KMS-11 (cell line): Measurements from ENCODE around the gene PHTF1.

ENCODE experiments used
- H2AFZ ChIP-seq: fragments of 200-600 bp; sonication (generic); 2 replicates; pipeline ENCODE4 v1.6.1; 2016; ENCODE audit warnings: antibody characterized with exemption, mixed run types, low read depth
- H3K27ac ChIP-seq: fragments of 200-600 bp; sonication (generic); 2 replicates; pipeline ENCODE4 v1.6.1; 2016; ENCODE audit warnings: mild to moderate bottlenecking, mixed run types
- H3K27me3 ChIP-seq: fragments of 200-600 bp; sonication (generic); 2 replicates; pipeline ENCODE4 v1.6.1; 2017; ENCODE audit warnings: mild to moderate bottlenecking, low read depth, mixed run types, moderate library complexity; ENCODE audit not compliant: insufficient read depth
- H3K36me3 ChIP-seq: fragments of 200-600 bp; sonication (generic); 2 replicates; pipeline ENCODE4 v1.6.1; 2017; ENCODE audit warnings: mild to moderate bottlenecking, mixed run types; ENCODE audit not compliant: insufficient read depth
- H3K4me1 ChIP-seq: fragments of 200-600 bp; sonication (generic); 2 replicates; pipeline ENCODE4 v1.6.1; 2016; ENCODE audit warnings: mild to moderate bottlenecking, low read depth, mixed run types; ENCODE audit not compliant: poor library complexity, severe bottlenecking
- H3K4me2 ChIP-seq: fragments of 200-600 bp; sonication (generic); 2 replicates; pipeline ENCODE4 v1.7.0; 2016; ENCODE audit warnings: mild to moderate bottlenecking, mixed run types
- H3K4me3 ChIP-seq: fragments of 200-600 bp; sonication (generic); IDR thresholded peaks from 2 replicates; pipeline ENCODE4 v1.6.1; 2017; ENCODE audit warnings: low read depth, low read length, mixed read lengths; ENCODE audit not compliant: insufficient read depth
- H3K79me2 ChIP-seq: fragments of 200-600 bp; sonication (generic); 2 replicates; pipeline ENCODE4 v1.6.1; 2016; ENCODE audit warnings: low read depth, mixed run types; ENCODE audit not compliant: insufficient read depth
- H3K9ac ChIP-seq: fragments of 200-600 bp; sonication (generic); 2 replicates; pipeline ENCODE4 v1.6.1; 2016; ENCODE audit warnings: mild to moderate bottlenecking, mixed run types
- H4K20me1 ChIP-seq: fragments of 200-600 bp; sonication (generic); 2 replicates; pipeline ENCODE4 v1.6.1; 2016; ENCODE audit warnings: mild to moderate bottlenecking, mixed run types; ENCODE audit not compliant: insufficient read depth
- TF ChIP-seq, protein P1 (sequence below): fragments of 200-600 bp; sonication (generic); conservative IDR thresholded peaks from 2 replicates; pipeline ENCODE4 v1.6.1; 2017; ENCODE audit warnings: low read depth, mild to moderate bottlenecking, antibody characterized with exemption, low read length, moderate library complexity, mixed read lengths

PHTF1 gene

DNA sequence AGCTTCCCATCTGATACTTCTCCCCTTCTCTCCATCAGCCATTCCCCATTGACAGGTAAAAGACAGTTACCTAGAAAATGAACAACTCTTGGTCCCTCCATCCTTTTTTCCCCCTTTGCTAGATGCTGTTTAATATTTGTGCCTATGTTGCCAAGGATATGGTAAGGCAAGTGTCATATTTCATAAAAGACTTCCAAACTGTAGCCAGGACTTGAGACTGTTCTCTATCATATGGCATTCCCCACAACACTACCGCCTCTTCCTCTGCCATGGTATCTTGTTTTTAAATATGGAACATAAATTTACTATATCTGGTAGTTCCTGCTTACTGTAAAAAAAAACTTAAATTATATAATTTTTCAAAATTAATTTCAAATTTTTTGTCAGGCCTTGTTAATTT is 97.2 kb downstream of the PHTF1 start:
- Histone ChIP-seq H3K4me3 (no peak overlapping the region), H3K9ac (no peak overlapping the region), H3K27ac (no peak overlapping the region), H3K4me2 (no peak overlapping the region), H4K20me1 (no peaks in the 10 kb centered on the region), H3K4me1 (no peaks in the 10 kb centered on the region), H2AFZ (no peak overlapping the region), H3K27me3 (no peaks in the 10 kb centered on the region), H3K79me2 (no peaks in the 10 kb centered on the region), H3K36me3 (no peaks in the 10 kb centered on the region)
- TF ChIP-seq, protein P1, sequence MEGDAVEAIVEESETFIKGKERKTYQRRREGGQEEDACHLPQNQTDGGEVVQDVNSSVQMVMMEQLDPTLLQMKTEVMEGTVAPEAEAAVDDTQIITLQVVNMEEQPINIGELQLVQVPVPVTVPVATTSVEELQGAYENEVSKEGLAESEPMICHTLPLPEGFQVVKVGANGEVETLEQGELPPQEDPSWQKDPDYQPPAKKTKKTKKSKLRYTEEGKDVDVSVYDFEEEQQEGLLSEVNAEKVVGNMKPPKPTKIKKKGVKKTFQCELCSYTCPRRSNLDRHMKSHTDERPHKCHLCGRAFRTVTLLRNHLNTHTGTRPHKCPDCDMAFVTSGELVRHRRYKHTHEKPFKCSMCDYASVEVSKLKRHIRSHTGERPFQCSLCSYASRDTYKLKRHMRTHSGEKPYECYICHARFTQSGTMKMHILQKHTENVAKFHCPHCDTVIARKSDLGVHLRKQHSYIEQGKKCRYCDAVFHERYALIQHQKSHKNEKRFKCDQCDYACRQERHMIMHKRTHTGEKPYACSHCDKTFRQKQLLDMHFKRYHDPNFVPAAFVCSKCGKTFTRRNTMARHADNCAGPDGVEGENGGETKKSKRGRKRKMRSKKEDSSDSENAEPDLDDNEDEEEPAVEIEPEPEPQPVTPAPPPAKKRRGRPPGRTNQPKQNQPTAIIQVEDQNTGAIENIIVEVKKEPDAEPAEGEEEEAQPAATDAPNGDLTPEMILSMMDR: no peak

DNA sequence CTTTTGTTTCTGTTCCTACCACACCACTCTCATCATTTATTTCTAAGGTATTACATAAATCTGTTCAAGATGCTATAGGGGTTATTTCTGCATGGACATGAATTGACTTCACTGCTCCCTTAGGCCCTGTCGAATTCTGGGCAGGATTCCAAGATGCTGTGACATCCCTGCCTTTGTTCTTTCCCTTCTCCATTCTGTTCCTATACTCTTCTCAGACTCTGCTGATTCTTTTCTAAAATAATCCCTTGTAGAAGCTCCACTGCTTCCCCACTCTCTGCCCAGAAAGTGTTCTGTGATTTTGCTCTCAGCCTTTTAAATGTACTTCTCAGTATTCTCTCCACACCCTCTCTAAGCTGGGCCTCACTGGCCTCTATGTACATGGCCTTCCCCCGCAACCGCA is 99.2 kb downstream of the PHTF1 start:
- Histone ChIP-seq H3K9ac (no peak overlapping the region), H3K27me3 (no peaks in the 10 kb centered on the region), H3K4me3 (no peak overlapping the region), H3K4me1 (no peaks in the 10 kb centered on the region), H3K4me2 (no peak overlapping the region), H4K20me1 (no peaks in the 10 kb centered on the region), H3K79me2 (no peaks in the 10 kb centered on the region), H2AFZ (no peak overlapping the region), H3K27ac (no peak overlapping the region), H3K36me3 (no peaks in the 10 kb centered on the region)
- TF ChIP-seq, protein P1: no peak

DNA sequence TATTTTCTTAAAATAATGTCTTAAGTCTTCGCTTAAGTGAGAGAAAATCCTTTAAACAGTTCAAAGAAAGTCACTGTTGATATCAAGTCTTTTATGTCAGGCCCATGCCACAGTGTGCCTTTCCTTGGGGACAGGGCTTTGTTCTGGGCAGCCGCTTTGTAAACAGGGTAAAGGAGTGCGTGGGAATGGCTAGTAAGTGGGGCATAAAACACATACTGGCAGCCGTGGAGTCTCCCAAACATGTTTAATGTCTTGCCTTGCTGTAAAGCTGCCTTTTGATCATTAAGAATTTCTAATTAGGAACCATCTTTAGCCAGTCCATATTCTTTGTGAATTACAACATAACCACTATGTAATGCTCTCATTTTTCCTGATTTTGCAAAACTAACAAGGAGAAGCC is 99.7 kb downstream of the PHTF1 start:
- Histone ChIP-seq H3K4me1 (no peaks in the 10 kb centered on the region), H3K27ac (no peak overlapping the region), H3K9ac (no peak overlapping the region), H2AFZ (no peak overlapping the region), H3K36me3 (no peaks in the 10 kb centered on the region), H3K27me3 (no peaks in the 10 kb centered on the region), H3K4me3 (no peak overlapping the region), H3K4me2 (no peak overlapping the region), H4K20me1 (no peaks in the 10 kb centered on the region), H3K79me2 (no peaks in the 10 kb centered on the region)
- TF ChIP-seq, protein P1: no peak

DNA sequence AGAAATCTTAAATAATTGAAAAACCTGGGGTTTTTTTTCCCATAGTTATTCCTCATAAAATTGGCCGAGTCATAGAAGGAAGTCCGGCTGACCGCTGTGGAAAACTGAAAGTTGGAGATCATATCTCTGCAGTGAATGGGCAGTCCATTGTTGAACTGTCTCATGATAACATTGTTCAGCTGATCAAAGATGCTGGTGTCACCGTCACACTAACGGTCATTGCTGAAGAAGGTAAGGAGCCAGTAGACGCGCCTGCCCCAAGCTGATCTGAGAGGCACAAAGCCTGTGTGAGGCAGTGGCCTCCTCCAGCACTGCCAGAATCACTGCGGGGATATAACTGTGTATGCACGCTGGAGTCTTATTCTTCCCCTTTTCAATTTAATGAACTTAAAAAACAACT is 100.3 kb downstream of the PHTF1 start:
- no peaks in the 10 kb centered on the region for H3K27me3 ChIP-seq
- no peaks in the 10 kb centered on the region for H3K4me1 ChIP-seq
- no peak overlapping the region for H2AFZ ChIP-seq
- no peaks in the 10 kb centered on the region for H3K36me3 ChIP-seq
- H4K20me1 ChIP-seq: no peaks in the 10 kb centered on the region
- TF ChIP-seq, protein P1: no peak
- no peak overlapping the region for H3K9ac ChIP-seq
- H3K79me2 ChIP-seq: no peaks in the 10 kb centered on the region
- H3K4me2 ChIP-seq: no peak overlapping the region
- H3K27ac ChIP-seq: no peak overlapping the region
- no peak overlapping the region for H3K4me3 ChIP-seq
